ENCODE results near the gene GFPT1. TPM values are rescaled to one million over a fixed set of nuclear protein-coding genes. Genes with fewer than 3 reads are reported as not detected.

The GFPT1 gene
- total and polyA plus RNA-seq, 4 donors: 26.9 to 56.3 (median 30.4) TPM

- Histone ChIP-seq H3K27me3 (ENCODE audit: control insufficient read depth, insufficient read depth, low read length) (peaks cover 5% of the 10 kb centered on the region), H3K36me3 (ENCODE audit: control insufficient read depth, insufficient read depth, low read length) (no peaks in the 10 kb centered on the region), H3K9me3 (ENCODE audit: control insufficient read depth, insufficient read depth, low read length) (peaks cover 2% of the 10 kb centered on the region), H3K4me3 (ENCODE audit: low read depth, low read length) (no peak overlapping the region), H3K27ac (ENCODE audit: low read depth, low read length) (no peak overlapping the region), H3K4me1 (ENCODE audit: control insufficient read depth, insufficient read depth, low read length) (peaks cover 3% of the 10 kb centered on the region)
- 78% methylated on average over 4 of the region's 4 CpGs for WGBS (ENCODE audit: insufficient coverage)
- DNase-seq (ENCODE audit: low read depth in 4 of 6, low spot score in 6 of 6): no peak
These were observed 87.1 kb downstream of the GFPT1 start for GRCh38 chr2:69299772-69300516.

- 30% methylated on average over 2 of the region's 4 CpGs for WGBS (ENCODE audit: insufficient coverage)
- Histone ChIP-seq H3K4me3 (ENCODE audit: low read depth, low read length) (no peak overlapping the region), H3K27me3 (ENCODE audit: control insufficient read depth, insufficient read depth, low read length) (peaks cover 2% of the 10 kb centered on the region), H3K4me1 (ENCODE audit: control insufficient read depth, insufficient read depth, low read length) (peaks cover 3% of the 10 kb centered on the region), H3K27ac (ENCODE audit: low read depth, low read length) (no peak overlapping the region), H3K9me3 (ENCODE audit: control insufficient read depth, insufficient read depth, low read length) (peaks cover under 1% of the 10 kb centered on the region), H3K36me3 (ENCODE audit: control insufficient read depth, insufficient read depth, low read length) (no peaks in the 10 kb centered on the region)
- peak in 1 of 6 donors; percentile 22 for DNase-seq (ENCODE audit: low read depth in 4 of 6, low spot score in 6 of 6)
These were observed 88.2 kb downstream of the GFPT1 start for GRCh38 chr2:69298862-69299261.

GRCh38 chr2:69298261-69298660 lies 88.8 kb downstream of the GFPT1 start:
- 89% methylated on average over 4 of the region's 7 CpGs for WGBS (ENCODE audit: insufficient coverage)
- no peak overlapping the region for H3K27ac ChIP-seq (ENCODE audit: low read depth, low read length)
- DNase-seq (ENCODE audit: low read depth in 4 of 6, low spot score in 6 of 6): no peak

GRCh38 chr2:69297216-69297615 lies 89.8 kb downstream of the GFPT1 start:
- H3K9me3 ChIP-seq (ENCODE audit: control insufficient read depth, insufficient read depth, low read length): no peaks in the 10 kb centered on the region
- 94% methylated on average over 8 of the region's 12 CpGs for WGBS (ENCODE audit: insufficient coverage)
- no peaks in the 10 kb centered on the region for H3K27me3 ChIP-seq (ENCODE audit: control insufficient read depth, insufficient read depth, low read length)
- no peak overlapping the region for H3K27ac ChIP-seq (ENCODE audit: low read depth, low read length)
- no peaks in the 10 kb centered on the region for H3K36me3 ChIP-seq (ENCODE audit: control insufficient read depth, insufficient read depth, low read length)
- H3K4me1 ChIP-seq (ENCODE audit: control insufficient read depth, insufficient read depth, low read length): peaks cover 3% of the 10 kb centered on the region
- no peak for DNase-seq (ENCODE audit: low read depth in 4 of 6, low spot score in 6 of 6)
- H3K4me3 ChIP-seq (ENCODE audit: low read depth, low read length): no peak overlapping the region

More at GRCh38 chr2:69298261-69298660, 88.8 kb downstream of the GFPT1 start:
- H3K4me1 ChIP-seq (ENCODE audit: control insufficient read depth, insufficient read depth, low read length): peaks cover 3% of the 10 kb centered on the region
- H3K4me3 ChIP-seq (ENCODE audit: low read depth, low read length): no peak overlapping the region
- no peaks in the 10 kb centered on the region for H3K9me3 ChIP-seq (ENCODE audit: control insufficient read depth, insufficient read depth, low read length)
- no peaks in the 10 kb centered on the region for H3K36me3 ChIP-seq (ENCODE audit: control insufficient read depth, insufficient read depth, low read length)
- H3K27me3 ChIP-seq (ENCODE audit: control insufficient read depth, insufficient read depth, low read length): no peaks in the 10 kb centered on the region

- no peak overlapping the region for H3K4me3 ChIP-seq (ENCODE audit: low read depth, low read length)
- no peaks in the 10 kb centered on the region for H3K36me3 ChIP-seq (ENCODE audit: control insufficient read depth, insufficient read depth, low read length)
- 88% methylated on average over 3 of the region's 3 CpGs for WGBS (ENCODE audit: insufficient coverage)
- no peak for DNase-seq (ENCODE audit: low read depth in 4 of 6, low spot score in 6 of 6)
- H3K9me3 ChIP-seq (ENCODE audit: control insufficient read depth, insufficient read depth, low read length): no peaks in the 10 kb centered on the region
- H3K27ac ChIP-seq (ENCODE audit: low read depth, low read length): no peak overlapping the region
- H3K27me3 ChIP-seq (ENCODE audit: control insufficient read depth, insufficient read depth, low read length): no peaks in the 10 kb centered on the region
- H3K4me1 ChIP-seq (ENCODE audit: control insufficient read depth, insufficient read depth, low read length): peaks cover 3% of the 10 kb centered on the region
These were observed 90.6 kb downstream of the GFPT1 start for GRCh38 chr2:69296421-69296820.

GRCh38 chr2:69292256-69292655 lies 94.8 kb downstream of the GFPT1 start:
- no peak overlapping the region for H3K27ac ChIP-seq (ENCODE audit: low read depth, low read length)
- WGBS (ENCODE audit: insufficient coverage): 83% methylated on average over 1 of the region's 3 CpGs
- H3K27me3 ChIP-seq (ENCODE audit: control insufficient read depth, insufficient read depth, low read length): no peaks in the 10 kb centered on the region
- H3K4me1 ChIP-seq (ENCODE audit: control insufficient read depth, insufficient read depth, low read length): peaks cover 4% of the 10 kb centered on the region
- H3K9me3 ChIP-seq (ENCODE audit: control insufficient read depth, insufficient read depth, low read length): no peaks in the 10 kb centered on the region
- DNase-seq (ENCODE audit: low read depth in 4 of 6, low spot score in 6 of 6): no peak
- no peak overlapping the region for H3K4me3 ChIP-seq (ENCODE audit: low read depth, low read length)
- H3K36me3 ChIP-seq (ENCODE audit: control insufficient read depth, insufficient read depth, low read length): no peaks in the 10 kb centered on the region

GRCh38 chr2:69291721-69292120 lies 95.3 kb downstream of the GFPT1 start:
- Histone ChIP-seq H3K9me3 (ENCODE audit: control insufficient read depth, insufficient read depth, low read length) (no peaks in the 10 kb centered on the region), H3K36me3 (ENCODE audit: control insufficient read depth, insufficient read depth, low read length) (no peaks in the 10 kb centered on the region), H3K27me3 (ENCODE audit: control insufficient read depth, insufficient read depth, low read length) (no peaks in the 10 kb centered on the region), H3K4me1 (ENCODE audit: control insufficient read depth, insufficient read depth, low read length) (peaks cover 4% of the 10 kb centered on the region), H3K4me3 (ENCODE audit: low read depth, low read length) (no peak overlapping the region), H3K27ac (ENCODE audit: low read depth, low read length) (peak overlapping the region; percentile 65)
- no peak for DNase-seq (ENCODE audit: low read depth in 4 of 6, low spot score in 6 of 6)
- WGBS (ENCODE audit: insufficient coverage): 20% methylated on average over 1 of the region's 3 CpGs

- peak in 4 of 6 donors; percentile 20 to 76 (median 56) for DNase-seq (ENCODE audit: low read depth in 4 of 6, low spot score in 6 of 6)
- no peaks in the 10 kb centered on the region for H3K27me3 ChIP-seq (ENCODE audit: control insufficient read depth, insufficient read depth, low read length)
- no peak overlapping the region for H3K4me3 ChIP-seq (ENCODE audit: low read depth, low read length)
- no peaks in the 10 kb centered on the region for H3K36me3 ChIP-seq (ENCODE audit: control insufficient read depth, insufficient read depth, low read length)
- H3K9me3 ChIP-seq (ENCODE audit: control insufficient read depth, insufficient read depth, low read length): no peaks in the 10 kb centered on the region
- H3K27ac ChIP-seq (ENCODE audit: low read depth, low read length): peak overlapping the region; percentile 65
- peaks cover 4% of the 10 kb centered on the region for H3K4me1 ChIP-seq (ENCODE audit: control insufficient read depth, insufficient read depth, low read length)
These were observed 95.9 kb downstream of the GFPT1 start for GRCh38 chr2:69291004-69291650.

GRCh38 chr2:69288429-69288828 lies 98.6 kb downstream of the GFPT1 start:
- no peak overlapping the region for H3K27ac ChIP-seq (ENCODE audit: low read depth, low read length)
- H3K4me3 ChIP-seq (ENCODE audit: low read depth, low read length): no peak overlapping the region
- no peaks in the 10 kb centered on the region for H3K27me3 ChIP-seq (ENCODE audit: control insufficient read depth, insufficient read depth, low read length)
- no peak for DNase-seq (ENCODE audit: low read depth in 4 of 6, low spot score in 6 of 6)
- WGBS (ENCODE audit: insufficient coverage): no CpG with 5 or more reads among the region's 1 CpG
- no peaks in the 10 kb centered on the region for H3K9me3 ChIP-seq (ENCODE audit: control insufficient read depth, insufficient read depth, low read length)
- peaks cover 4% of the 10 kb centered on the region for H3K4me1 ChIP-seq (ENCODE audit: control insufficient read depth, insufficient read depth, low read length)
- H3K36me3 ChIP-seq (ENCODE audit: control insufficient read depth, insufficient read depth, low read length): no peaks in the 10 kb centered on the region

- no CpG with 5 or more reads among the region's 5 CpGs for WGBS (ENCODE audit: insufficient coverage)
These were observed 99.5 kb downstream of the GFPT1 start for GRCh38 chr2:69287544-69287943.

More at GRCh38 chr2:69287544-69287943, 99.5 kb downstream of the GFPT1 start:
- Histone ChIP-seq H3K36me3 (ENCODE audit: control insufficient read depth, insufficient read depth, low read length) (no peaks in the 10 kb centered on the region), H3K9me3 (ENCODE audit: control insufficient read depth, insufficient read depth, low read length) (no peaks in the 10 kb centered on the region), H3K4me3 (ENCODE audit: low read depth, low read length) (no peak overlapping the region), H3K27me3 (ENCODE audit: control insufficient read depth, insufficient read depth, low read length) (no peaks in the 10 kb centered on the region), H3K27ac (ENCODE audit: low read depth, low read length) (no peak overlapping the region), H3K4me1 (ENCODE audit: control insufficient read depth, insufficient read depth, low read length) (peaks cover 4% of the 10 kb centered on the region)
- no peak for DNase-seq (ENCODE audit: low read depth in 4 of 6, low spot score in 6 of 6)
